Peyer's patch (tissue), 4 donors: Measurements from ENCODE around the gene MYO18B.

Experiments used
- CTCF ChIP-seq, 6 experiments: fragments of 450-650 bp in 4 of 6; fragments of 200-600 bp in 2 of 6; sonication (generic) in 1 of 6; IDR thresholded peaks; one replicate each; pipeline ENCODE4 v1.5.1; 2017 to 2019; ENCODE audit warnings: antibody characterized with exemption in 6 of 6, mild to moderate bottlenecking in 3 of 6, moderate library complexity in 1 of 6
- POLR2A ChIP-seq, 2 donors: fragments of 450-650 bp; IDR thresholded peaks; one replicate each; pipeline ENCODE4 v1.5.1; 2017; ENCODE audit warnings: antibody characterized with exemption in 2 of 2, mild to moderate bottlenecking in 2 of 2, moderate library complexity in 2 of 2

GRCh38 chr22:25744694-25745093 is 2.7 kb downstream of the MYO18B start:
- TF ChIP-seq POLR2A (IDR thresholded peaks at IDR 0.05) (no peak), CTCF (IDR thresholded peaks at IDR 0.05) (no peak)
